GM19468 (cell line): Measurements from ENCODE around the gene MAPK4.
"Not testable (repeated sequence)": the region's sequence is repeated elsewhere in the genome, so short reads cannot be mapped to it uniquely, and the experiment has no call there.

ENCODE experiments used
- ATAC-seq: cut with Tn5 transposase; IDR thresholded peaks from one replicate; pipeline ENCODE4 v1.9.1; 2021; ENCODE audit warnings: mild to moderate bottlenecking, moderate library complexity, moderate number of reproducible peaks; ENCODE audit not compliant: unreplicated experiment; ENCODE audit errors: extremely low read depth

The MAPK4 gene

DNA sequence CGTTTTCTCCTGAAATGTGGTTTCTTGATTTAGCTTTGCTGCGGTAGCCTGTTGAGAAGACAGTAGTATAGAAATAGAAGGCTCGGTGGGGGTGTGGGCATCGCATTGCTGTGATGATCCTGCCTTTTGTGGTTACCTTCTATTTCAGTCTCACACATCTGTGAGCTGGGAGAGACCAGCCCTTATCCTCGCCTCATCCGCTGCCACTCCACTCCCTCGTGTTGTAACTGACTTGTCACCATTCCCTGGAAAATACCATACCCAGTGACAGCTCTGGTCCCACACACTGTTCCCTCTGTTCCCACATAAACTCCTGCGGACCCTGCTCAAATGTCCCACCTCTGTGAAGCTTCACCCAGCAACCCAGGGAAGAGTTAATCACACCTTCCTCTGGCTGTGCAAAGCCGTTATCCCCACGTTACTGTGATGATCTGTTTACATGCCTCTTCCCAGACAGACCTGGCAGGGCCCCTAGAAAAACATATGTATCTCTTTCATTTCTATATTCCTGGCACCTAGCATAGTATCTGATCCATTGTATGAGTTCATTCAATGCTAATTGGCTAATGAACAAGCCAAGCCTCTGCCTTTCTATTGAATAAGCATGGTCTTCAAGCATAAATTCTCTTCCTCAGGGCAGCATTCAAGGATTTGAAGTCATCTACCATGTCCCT is 114.6 kb downstream of the MAPK4 start:
- ATAC-seq: no peak

DNA sequence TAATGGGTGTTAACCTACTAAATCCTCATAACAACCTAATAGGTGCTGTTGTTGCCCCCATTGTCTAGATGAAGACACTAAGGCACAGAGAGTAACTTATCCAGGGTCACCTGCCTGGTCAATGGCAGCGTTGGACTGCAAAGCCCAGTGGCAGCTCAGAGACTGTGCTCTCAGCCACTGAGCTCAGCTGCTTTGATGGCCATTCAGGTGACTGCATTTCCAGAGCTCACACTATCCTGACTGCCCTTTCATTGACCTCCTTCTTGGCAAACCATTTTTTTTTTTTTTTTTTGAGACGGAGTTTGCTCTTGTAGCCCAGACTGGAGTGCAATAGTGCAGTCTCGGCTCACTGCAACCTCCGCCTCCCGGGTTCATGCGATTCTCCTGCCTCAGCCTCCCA is 115.2 kb downstream of the MAPK4 start:
- ATAC-seq: no peak

DNA sequence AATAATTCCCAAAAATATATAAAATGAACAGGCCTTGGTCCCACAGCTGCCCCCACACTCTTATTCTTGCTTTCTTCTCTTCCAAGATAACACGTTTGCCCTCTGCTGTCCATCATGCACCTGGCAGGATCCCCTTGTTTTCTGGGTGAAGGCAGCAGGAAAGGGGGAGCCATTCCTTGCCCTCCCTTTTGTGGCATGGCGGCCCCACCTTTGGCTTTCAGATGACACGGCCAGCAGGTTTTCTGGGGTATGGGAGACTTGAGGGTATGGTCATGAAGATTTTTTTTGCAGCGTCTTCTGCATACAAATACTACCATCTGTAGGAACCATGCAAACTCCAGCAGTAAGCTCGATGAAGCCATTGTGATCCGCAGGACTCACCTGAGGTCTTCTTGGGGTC is 118.8 kb downstream of the MAPK4 start:
- no peak for ATAC-seq

DNA sequence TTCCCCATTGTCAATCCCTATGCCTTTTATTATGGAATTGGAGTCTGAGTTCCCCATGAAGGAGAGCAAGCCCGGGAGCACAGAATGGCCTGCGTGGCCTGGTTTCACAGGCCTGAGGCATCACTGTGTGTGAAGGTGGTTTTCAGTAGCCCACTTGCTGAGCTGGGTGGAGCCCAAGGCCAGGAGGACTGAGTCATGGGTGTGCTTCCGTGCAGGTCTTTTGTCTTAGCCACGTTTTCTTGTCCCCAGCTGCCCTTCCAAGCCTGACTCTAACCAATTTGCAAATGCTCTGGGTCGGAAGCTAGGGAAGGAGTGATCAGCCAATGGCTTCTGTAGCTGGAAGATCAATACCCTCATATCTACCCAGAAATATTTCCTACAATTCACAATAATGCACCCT is 119.2 kb downstream of the MAPK4 start:
- no peak for ATAC-seq

DNA sequence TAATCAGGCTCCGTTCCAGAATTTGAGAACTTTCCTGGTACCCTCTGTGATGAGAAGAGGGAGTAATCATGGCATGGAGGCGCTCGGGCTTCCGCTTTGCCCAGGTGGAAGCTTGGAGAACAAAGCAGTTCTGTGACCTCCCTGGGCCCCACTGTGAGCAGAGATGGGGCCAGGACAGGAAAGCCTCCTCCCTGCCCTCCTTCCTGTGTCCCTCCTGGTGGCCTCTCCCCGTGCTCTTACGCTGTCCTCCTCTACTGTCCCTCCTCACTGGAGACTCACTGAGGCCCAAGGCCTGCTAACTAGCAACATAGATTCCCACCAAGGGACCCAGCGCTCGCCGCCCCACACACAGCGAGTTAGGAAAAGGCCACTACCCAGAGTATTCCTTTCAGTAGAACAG is 119.8 kb downstream of the MAPK4 start:
- no peak for ATAC-seq

DNA sequence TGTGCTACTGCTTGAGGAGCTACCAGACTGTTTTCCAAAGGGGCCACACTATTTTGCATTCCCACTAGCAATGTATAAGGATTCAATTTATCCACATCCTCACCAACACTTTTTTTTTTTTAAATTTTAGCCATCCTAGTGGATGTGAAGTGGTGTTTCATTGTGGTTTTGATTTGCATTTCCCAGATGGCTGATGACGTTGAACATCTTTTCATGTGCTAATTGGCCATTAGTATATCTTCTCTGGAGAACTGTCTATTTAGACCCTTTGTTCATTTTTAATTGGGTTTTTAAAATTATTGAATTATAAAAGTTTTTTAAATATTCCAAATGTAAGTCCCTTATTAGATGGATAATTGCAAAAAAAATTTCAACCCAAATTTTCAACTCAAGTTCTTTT is 121.1 kb downstream of the MAPK4 start:
- no peak for ATAC-seq

DNA sequence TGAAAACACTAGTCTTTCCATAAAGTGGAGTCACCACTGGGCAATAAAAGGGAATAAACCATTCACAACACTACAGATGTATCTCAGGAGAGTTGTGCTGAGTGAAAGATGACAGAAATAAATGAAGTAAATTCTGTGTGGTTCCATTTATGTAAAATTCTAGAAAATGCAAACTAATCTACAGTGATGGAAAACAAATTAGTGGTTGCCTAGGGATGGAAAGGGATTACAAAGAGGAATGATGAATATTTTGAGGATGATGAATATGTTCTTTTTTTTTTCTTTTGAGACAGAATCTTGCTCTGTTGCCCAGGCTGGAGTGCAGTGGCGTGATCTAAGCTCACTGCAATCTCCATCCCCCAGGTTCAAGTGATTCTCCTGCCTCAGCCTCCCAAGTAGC is 123.0 kb downstream of the MAPK4 start:
- no peak for ATAC-seq

DNA sequence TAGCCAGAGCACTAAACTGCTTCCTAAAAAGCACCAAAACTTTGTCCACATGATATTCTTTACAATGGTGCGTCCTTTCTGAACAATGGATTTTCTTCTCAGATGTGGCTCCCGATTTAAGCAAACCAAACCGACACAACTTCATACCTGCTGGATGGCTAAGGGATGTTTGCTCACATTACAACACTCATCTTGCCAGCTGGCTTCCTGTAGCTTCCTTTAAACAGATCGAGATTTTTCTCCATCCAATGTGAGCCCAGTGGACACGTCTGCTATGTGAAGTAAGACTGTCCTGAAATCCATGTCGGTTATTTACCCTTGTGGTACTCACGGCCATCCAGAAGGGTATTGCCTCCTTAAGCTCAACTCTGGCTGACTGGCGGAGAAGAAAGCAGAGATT is 126.5 kb downstream of the MAPK4 start:
- no peak for ATAC-seq

DNA sequence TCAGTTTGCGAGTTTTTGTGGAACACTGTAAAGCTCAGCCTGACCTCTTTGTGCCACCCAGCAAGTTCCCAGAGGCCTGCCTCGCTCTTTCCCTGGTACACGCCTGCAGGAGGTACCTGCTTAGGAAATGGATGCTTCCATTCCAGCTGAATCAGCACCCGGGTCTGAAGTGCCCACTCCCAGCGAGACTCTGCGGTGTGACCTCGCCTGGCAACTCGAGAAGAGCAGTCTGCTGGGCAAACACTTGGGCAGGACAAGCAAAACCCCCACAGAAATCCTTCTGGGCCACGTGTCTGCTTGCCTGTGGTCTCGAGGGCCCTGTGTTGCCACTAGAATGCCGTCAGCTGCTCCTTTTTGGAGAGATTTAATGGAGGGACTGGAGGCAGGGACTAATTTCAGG is 127.6 kb downstream of the MAPK4 start:
- no peak for ATAC-seq

DNA sequence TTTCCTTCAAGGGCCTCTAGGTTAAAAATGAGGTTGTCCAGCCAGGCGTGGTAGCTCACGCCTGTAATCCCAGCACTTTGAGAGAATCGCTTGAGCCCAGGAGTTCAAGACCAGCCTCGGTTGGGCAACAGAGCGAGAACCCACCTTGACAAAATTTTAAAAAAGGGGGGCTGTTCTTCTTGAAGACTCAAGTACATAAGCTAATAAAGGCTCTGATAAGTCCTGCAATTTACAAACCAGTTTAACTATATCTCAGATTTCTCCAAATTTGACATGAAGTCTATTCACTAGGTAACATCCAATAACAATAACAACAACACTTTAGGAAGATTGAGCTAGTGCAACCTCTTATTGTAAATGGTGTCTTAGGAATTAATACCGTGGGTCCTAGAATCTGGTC is 129.7 kb downstream of the MAPK4 start:
- ATAC-seq: no peak

DNA sequence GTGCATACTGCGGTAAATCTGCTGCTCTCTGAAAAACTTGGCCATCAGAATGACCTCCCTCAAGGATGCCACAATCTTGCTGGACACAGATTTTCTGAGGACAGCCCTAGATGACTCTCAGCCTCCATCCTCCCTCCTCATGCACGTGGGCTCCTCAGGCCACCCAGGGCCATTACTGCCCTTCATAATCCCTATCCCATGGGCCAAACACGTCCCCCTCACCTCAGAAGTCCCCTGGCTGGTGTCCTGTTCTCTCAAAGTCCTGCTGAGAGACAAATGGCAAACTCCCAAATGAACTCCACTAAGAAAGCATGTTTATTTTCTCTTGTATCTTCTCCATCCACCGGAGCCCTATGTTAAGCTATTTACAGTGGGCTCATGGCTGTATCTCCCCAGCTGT is 134.3 kb downstream of the MAPK4 start:
- no peak for ATAC-seq

DNA sequence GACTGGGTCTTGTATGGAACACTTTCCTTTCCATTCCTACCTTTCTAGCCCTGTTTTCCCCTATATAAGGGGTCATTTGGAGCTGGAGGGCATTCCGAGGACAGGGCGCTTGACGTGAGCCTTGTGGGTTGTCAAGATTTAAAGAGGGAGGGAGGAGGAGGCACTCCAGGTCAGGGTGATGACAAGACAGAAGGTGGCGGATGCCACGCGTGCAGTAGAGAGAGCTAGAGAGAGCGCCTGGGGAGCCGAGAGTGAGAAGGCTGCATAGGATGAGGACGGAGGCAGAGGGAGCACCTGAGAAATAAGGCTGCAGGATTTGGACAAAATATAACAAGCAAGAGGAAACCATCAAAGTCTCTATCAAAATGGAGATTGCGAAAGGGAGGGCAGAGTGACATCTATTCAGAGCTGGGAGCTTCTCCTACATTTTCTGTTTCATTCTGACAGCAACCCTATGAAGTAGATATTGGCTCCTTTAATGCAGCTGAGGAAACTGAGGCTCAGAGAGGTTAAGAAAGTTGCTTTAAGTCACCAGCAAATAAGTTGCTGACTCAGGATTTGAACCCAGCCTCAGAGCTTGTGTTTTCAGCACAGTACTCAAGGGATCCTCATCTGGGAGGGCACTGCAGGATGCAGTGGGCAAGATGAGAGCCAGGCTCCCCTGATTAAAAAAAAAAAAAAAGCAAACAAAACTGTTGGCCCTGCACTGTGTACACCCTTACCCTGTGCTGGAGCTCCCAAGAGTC is 135.7 kb downstream of the MAPK4 start:
- ATAC-seq: no peak

DNA sequence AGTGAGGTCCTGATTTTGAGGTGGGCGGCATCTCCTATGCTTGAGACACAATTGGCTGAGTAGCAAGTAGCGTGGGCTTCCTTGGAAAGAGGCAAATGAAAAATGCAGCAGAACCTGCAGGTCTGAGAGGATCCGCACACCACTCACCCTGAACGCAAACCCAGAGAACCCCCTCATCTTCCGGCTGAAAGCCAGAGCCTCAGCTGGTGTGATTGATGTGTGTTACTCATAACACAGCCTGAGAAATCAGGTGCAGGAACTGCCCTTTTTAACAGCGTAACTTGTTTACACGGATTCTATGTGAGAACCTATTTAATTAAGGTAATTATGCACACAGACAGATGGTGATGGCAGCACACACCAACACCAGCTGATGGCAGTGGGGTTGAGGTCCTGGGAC is 136.5 kb downstream of the MAPK4 start:
- no peak for ATAC-seq

DNA sequence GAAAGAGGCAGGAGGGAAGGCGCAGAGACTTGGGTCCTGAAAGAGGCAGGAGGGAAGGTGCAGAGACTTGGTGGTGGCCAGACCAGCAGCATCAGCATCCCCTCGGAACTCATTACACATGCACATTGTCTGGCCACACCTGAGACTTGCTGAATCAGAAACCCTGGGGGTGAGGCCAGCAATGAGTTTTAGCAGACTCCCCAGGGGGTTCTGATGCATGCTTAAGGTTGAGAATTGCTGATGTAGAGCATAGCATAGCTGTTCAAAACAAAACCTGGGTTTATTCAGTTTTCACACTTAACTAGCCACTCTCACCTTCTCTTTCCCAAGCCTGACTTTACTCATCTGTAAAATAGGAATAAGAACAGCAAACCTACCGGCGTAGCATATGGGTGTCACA is 137.0 kb downstream of the MAPK4 start:
- no peak for ATAC-seq

DNA sequence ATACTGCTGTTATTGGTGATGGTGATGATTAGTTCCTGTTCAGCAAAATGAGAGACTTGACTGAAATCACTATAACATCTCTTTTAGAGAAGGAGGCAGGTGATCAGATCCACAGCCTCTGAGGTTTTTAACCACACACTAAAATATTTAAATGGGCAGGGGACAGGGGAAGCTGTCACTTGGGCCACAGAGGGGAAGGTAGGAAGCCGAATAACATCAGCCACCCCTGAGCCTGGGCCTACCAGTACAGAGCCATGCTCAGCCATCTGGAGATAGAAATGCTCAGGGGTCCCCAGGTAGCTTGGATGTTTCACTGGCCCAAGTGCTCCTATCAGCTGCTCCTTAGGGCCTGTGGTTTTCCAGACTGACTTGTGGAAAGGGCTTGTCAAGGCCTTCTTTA is 137.6 kb downstream of the MAPK4 start:
- no peak for ATAC-seq

DNA sequence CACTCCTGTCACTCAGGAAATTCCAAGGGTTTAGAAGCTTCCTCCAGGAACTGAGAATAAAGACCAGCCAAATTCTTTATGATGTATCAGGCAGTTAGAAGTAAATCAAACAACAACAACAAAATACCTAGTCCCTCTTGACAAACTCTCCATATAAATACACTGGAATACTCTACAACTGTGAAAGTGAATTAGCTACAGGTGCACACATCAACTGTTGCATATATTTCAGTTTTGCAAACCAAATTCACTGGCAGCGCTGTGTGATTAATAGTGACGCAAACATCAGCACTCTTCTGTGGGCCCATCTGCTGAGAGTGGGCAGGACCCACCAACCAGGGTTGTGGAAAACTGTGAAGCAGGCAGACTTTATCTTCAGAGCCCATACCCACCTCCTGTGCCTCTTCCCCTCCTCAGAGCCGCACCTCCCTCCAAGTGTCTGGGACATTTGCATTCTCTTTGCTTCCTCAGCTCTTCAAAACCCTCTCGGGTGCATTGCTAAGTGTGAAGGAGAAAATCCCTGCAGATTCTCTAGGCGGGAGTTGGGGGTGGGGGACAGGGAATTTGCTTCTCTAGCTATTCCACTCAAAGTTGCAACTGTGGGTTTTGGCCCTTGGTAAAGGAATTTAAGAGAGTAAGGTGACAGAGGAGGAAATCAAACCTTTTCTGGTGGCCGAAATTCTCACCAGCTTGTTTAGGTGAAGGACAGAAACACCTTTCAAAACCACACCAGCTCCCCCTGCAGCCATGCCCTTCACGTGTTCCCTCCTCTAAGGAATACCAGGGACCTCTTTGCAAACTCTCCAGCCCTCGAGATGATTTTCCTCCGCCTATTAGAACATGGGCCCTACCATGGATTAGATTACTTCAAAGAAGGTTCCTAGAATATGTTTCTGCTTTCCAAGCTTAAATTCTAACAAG is 140.6 kb downstream of the MAPK4 start:
- no peak for ATAC-seq

DNA sequence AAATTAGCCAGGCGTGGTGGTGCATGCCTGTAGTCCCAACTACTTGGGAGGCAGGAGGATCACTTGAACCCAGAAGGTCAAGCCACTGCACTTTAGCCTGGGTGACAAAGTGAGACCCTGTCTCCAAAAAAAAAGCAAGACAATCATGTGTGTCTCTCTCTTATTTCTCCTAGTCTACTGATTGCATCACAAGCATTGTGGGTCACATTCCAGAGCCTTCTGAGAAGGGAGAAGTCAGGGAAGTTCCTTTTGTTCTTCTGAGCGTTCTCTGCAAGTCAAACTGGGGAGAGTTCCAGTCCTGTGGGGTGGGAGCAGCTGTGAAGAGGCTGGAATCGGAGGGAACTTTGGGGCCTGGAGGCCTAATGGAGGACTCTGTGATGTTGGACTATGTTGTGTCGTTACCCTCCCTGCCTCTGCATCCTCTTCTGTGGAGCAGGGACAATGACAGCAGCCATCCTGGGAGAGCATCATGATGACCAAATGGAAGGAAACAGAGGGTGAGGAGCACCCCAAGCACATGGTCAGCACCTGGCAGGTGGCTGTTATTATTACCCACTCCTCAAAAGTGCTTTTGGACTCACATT is 144.6 kb downstream of the MAPK4 start:
- ATAC-seq: no peak

DNA sequence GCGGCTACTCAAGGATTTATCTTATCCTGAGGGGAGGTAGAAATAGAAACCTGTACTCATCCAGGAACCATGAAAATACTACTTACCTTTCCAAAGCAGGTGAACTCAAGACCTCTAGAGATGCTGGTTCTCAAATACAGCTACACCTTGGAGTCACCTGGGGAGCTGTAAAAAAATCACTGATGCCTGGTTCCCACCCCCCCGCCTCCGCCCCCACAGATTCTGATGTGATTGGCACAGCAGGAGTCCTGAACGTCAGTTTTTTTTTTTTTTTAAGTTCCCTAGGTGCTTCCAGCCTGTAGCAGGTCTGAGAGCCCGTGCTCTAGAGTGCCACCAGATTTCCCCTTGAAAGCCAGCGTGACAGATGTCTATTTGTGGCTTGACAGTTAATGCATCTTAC is 146.3 kb downstream of the MAPK4 start:
- no peak for ATAC-seq

DNA sequence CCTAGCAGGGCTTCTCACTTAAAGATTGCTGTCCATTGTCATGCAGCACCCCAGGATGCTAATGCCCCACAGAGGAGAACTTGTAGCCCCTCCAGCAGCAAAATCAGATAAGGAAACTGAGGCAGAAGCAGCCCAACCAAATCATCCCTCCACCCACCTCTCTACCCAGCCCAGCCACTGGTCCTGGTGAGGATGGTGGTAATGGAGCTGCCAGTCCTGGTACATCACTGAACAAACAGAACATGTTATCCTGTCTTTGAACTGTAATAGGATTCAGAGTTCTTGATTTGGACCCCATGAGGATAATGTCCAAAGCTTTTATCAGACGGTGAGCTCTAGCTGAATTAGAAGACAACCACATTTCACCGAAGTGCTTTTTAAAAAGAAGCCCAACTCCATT is 146.8 kb downstream of the MAPK4 start:
- ATAC-seq: no peak

DNA sequence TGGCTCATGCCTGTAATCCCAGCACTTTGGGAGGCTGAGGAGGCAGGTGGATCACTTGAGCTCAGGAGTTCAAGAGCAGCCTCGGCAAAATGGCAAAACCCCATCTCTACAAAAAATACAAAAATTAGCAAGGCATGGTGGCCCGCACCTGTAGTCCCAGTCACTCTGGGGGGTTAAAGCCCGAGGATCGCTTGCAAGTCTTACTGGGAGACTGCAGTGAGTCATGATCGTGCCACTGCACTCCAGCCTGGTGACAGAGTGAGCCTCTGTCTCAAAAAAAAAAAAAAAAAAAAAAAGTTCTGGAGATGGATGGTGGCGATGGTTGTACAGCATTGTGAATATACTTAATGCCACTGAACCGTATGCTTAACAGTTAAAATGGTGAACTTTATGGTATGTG is 147.4 kb downstream of the MAPK4 start:
- ATAC-seq: not testable (repeated sequence)
